Activated CD4-positive, CD25-positive, alpha-beta regulatory T cell (primary cell): ENCODE measurements around the gene NKTR.

Experiments
- DNase-seq, 4 experiments: peaks; one replicate each; lab custom pipeline; 2025; lab: John Stamatoyannopoulos, UW

Gene NKTR

DNA sequence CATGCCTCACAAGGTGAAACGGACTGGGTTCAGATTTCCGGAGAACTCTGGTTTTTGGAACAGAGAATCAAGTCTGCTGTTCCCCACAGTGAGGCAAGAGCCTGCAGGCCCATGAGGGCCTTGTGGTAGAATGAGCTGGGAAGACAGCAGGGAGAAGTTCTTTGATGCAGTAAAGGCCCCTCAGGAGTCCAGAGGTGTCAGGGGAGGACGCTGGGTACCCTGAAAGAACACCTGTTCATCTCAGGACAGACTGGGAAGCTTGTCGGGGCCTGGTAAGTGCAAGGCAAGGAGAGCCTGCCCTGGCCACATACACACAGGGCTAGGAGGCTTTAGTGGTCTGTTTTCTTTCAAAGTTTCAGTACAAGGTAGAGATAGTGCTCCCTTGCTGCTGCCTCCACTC, 49.3 kb downstream of the NKTR start:
- no peak for DNase-seq

DNA sequence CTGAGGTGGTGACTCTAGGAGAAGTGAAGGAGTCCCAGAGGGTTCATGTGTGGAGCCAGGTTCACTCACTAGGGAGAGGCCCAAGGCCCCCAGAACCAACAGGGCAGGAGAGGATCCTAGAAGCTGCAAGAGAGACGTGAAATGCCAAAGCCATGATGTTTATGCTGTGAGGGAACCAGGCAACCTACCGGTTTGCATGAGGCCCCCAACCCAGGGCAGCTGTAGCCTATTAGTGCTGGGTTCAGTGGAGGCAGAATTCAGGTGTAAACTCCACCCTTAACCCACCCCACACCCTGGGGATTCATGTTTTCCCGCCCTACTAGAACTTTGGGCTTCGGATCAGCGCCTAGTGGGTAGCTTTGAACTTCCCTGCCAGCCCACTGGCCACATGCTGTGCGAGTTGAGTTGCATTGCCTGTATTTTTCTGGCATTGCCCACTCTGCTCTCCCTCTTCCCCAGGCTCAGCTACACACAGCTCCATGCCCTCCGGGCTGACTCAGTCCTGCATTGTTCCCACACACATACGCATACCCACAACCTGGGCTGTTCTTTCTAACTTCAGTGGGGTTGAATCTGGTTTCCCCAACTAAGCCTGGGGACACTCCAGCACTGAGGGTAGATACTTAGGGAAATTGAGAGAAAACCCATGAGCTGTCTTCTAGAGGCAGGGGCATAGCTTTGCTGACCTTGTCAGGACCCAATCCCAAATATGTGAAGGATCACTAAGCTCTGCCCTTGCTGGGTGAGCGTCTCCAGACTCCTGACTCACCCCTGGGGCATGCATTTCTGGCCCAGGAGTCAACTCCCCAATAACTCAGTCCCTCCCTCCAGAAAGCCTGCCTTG, 51.0 kb downstream of the NKTR start:
- no peak for DNase-seq

DNA sequence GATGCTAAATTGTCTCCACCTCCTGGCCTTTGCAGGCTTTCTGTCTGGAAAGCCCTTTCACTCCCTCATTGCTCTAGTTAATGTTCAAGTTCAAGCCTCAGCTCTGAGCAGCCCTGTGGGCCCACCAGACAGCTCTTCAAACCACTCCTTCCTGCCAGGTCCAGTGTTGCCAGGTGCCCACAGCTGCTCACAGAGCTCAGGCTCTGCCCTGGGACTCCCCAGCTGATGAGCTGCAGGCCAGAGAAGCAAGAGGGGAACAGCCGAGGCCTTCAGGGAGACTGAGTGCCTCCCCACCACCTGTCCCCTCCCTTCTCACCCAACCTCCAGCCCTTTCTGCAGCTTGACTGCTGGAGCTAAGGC, 51.7 kb downstream of the NKTR start:
- DNase-seq: no peak

DNA sequence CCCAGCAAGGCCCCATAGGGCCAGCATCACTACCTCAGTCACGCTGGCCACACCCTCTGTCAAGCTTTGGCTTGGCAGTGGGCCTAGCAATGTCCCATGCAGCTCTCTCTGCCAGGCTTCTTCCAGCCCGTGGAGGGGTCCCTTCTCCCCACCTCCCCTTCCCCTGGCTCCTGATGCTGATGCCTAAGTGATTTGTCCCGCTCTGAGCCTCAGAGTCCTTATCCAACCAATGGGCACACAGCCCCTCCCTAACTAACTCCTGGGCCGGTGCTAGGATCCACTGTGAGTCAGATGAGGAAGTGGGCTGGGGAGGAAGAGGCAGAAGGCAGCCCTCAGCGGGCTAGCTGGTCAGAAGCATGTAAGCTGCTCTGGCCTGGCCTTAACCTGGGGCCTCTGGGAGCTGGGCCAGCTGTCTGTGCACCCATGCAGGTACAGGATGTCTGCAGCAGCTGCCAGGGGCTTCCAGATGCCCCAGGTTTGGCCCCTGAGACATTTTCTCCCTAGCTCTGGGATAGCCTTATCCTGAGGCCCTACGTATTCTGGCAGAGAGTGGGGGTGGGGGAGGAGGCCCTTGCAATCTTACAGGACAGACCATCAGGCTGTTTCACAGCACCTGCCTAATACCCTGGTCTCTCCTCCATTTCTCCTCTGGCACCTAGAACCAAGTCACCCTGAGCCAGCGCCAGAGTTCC, 52.3 kb downstream of the NKTR start:
- DNase-seq: no peak

- DNase-seq: no peak
Observed at GRCh38 chr3:42653303-42653559, 52.7 kb downstream of the NKTR start.

DNA sequence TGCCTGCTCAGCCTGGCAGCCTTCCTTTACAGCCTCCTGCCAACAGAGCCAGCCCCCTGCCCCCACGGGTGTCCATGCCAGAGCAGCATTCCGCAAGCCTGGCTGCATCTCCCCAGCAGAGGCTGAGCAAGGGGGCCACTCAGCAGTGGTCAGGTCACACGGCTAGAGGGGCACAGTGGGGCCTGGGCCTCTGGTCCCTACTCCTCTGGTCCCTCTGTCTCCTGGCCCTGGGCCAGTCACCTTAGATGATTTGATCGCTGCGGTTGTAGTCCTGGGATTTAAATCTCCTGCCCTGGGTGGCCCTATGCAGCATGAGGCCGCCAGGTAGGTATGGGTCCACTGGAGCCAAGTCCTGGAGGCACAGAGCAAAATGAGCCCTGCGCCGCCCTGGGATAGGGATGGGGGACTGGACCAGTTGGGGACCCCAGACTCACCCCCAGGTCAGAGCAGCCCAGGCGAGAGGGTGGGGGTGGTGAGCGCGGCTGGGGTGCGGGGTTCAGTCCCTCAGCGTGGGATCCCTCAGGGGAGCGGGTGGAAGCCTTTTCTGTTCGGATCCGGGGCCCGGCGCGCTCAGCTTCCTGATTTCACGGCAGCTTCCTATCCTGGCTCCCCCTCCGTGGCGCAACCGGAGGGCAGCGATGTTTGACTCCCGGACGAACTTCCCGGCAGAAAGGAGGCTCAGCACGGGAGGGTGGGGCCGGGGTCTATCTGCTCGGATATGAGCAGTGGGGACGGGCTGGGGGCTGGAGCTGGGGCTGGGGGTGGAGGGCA, 53.3 kb downstream of the NKTR start, which contains the start of gene ZBTB47:
TSS of gene ZBTB47 (plus strand) at position 138 of the 771 bp plus-strand sequence. CDS start 4,659 bp downstream, outside the sequence.
- DNase-seq: no peak

- DNase-seq: no peak
Observed at GRCh38 chr3:42654331-42655201, 54.1 kb downstream of the NKTR start.

GRCh38 chr3:42655331-42655888, 54.9 kb downstream of the NKTR start:
- DNase-seq: no peak

- no peak for DNase-seq
Observed at GRCh38 chr3:42655980-42656679, 55.6 kb downstream of the NKTR start.

DNA sequence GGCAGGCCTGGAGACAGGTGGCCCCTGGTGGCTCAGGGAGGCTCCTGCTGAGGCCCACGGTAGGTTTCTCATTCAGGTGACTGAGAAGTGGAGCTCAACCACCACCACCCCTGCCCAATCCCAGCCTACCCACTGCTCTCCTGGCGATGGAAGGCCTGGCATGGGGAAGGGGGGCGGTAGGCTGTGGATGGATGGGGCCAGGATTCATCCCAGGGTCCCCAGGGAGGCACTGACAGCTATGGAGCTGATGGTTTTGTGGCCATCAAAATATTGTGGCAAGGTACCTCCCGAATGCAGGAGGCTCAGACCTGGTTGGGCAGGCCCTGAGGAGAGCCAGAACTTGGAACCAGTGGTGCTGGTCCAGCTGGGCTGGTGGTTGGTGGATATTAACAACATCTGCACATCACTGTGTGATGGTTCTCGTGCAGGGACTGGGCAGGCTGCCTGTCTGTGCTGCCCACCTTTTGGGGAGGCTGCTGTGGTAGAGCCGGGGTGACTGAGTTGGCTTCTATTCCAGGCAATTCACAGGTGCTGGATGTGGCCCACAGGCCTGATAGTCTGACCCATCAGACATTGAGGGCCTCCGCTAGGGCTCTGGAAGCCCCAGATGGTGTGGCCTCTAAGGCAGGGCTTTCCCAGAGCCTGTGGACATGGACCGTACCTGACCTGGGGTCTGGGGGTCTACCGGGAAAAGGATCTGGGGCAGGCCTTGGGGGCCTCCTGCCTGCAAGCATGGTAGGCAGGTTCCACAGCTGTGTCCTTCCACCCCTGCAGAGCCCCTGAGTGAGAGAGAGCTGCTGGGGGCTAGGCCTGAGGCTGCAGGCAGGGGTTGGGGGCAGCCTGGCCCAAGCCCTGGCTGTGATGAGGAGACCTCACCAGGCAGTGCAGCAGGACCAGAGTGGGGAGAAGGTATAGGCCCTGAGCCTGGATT, 56.5 kb downstream of the NKTR start:
- no peak for DNase-seq

GRCh38 chr3:42657675-42658074, 57.2 kb downstream of the NKTR start:
- no peak for DNase-seq

DNA sequence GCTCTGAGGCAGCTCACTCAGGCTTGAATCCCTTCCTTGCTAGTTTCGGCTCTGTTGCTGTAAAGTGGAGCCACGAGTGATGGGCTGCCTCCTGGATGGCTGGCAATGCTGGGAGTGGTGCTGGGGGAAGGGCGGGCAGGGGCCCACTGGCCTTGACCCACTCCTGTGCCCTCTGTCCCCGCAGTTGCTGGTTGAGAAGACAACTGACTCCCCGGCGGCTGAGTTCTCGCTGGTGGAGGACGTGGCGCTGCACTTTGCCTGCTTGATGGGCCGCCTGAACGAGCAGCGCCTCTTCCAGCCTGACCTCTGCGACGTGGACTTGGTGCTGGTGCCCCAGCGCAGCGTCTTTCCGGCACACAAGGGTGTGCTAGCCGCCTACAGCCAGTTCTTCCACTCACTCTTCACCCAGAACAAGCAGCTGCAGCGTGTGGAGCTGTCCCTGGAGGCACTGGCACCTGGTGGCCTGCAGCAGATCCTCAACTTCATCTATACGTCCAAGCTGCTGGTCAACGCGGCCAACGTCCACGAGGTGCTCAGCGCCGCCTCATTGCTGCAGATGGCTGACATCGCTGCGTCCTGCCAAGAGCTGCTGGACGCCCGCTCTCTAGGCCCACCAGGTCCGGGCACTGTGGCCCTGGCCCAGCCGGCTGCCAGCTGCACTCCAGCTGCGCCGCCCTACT, 57.7 kb downstream of the NKTR start:
- no peak for DNase-seq

- DNase-seq: no peak
Observed at GRCh38 chr3:42658771-42659390, 58.4 kb downstream of the NKTR start.

- DNase-seq: no peak
Observed at GRCh38 chr3:42659451-42660130, 59.1 kb downstream of the NKTR start.

DNA sequence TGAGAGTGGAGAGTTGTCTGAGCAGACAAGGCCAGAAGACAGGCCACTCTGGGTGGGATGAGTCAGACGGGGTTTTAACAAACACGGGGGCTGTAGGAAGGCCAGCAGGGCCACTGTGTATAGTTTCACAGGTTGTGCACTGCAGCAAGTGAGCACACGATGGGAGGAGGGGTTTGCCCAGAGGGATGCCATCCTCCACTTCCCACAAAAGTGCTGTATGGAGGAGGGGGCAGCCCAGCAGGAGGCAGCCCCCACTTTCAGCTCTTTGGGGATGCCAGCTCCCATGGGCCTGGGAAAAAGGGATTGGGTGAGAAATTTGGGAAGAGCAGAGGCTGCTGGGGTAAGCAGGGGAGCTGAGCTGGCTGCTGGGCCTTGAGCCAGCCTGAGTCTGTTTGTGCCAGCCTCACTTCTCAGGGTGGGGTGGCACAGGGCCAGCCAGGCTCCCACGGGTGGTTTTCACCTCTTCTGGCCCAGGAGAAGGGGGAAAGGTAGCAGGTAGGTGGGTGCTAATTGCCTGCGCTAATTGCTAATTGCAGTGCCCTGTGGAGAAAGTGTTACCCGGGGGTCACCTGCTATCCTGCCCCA, 59.7 kb downstream of the NKTR start:
- no peak for DNase-seq

DNA sequence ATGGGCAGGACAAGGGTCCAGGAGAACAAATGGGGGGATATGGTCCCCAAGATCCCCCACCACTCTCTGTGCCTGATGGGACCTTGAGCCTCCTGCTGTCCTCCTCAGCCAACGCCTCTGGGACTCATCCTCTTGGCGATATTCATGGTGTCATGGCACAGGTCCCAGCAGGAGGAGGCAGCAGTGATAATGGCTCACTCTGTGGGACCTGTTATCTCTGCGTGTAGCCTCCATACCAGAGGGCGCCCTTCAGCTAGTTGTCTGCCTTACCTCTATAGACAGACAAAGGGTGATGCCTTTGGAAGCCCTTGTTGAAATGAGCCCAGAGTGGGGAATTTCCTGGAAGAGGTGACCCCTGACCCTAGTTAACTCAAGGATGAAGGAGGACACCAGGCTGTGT, 60.4 kb downstream of the NKTR start:
- no peak for DNase-seq

- DNase-seq: no peak
Observed at GRCh38 chr3:42661593-42662022, 61.1 kb downstream of the NKTR start.
